Ishikawa (cell line): ENCODE results near the gene OR4K5.

ENCODE experiments used
- CEBPB ChIP-seq: IDR thresholded peaks from 2 replicates; pipeline ENCODE4 v1.6.1; 2012
- CREB1 ChIP-seq: IDR thresholded peaks from 2 replicates; pipeline ENCODE4 v1.6.1; 2012; ENCODE audit warnings: low read depth
- EGR1 ChIP-seq: IDR thresholded peaks from 2 replicates; pipeline ENCODE4 v1.6.1; 2012
- EP300 ChIP-seq: IDR thresholded peaks from 2 replicates; pipeline ENCODE4 v1.6.1; 2012; ENCODE audit warnings: borderline replicate concordance
- FOXM1 ChIP-seq: IDR thresholded peaks from 2 replicates; pipeline ENCODE4 v1.6.1; 2012; ENCODE audit warnings: low read depth, borderline replicate concordance
- MAX ChIP-seq: IDR thresholded peaks from 2 replicates; pipeline ENCODE4 v1.6.1; 2012
- NFIC ChIP-seq: IDR thresholded peaks from 2 replicates; pipeline ENCODE4 v1.6.1; 2012
- RAD21 ChIP-seq: IDR thresholded peaks from 2 replicates; pipeline ENCODE4 v1.6.1; 2012; ENCODE audit warnings: low read depth
- REST ChIP-seq: IDR thresholded peaks from 2 replicates; pipeline ENCODE4 v1.6.1; 2012; ENCODE audit warnings: low read depth, mild to moderate bottlenecking
- TAF1 ChIP-seq: IDR thresholded peaks from 2 replicates; pipeline ENCODE4 v1.6.1; 2012; ENCODE audit warnings: low read depth, mild to moderate bottlenecking
- TCF12 ChIP-seq: IDR thresholded peaks from 2 replicates; pipeline ENCODE4 v1.6.1; 2012; ENCODE audit warnings: low read depth
- TEAD4 ChIP-seq: IDR thresholded peaks from 2 replicates; pipeline ENCODE4 v1.6.1; 2012
- YY1 ChIP-seq: IDR thresholded peaks from 2 replicates; pipeline ENCODE4 v1.6.1; 2012; ENCODE audit warnings: low read depth
- ZBTB7A ChIP-seq: IDR thresholded peaks from 2 replicates; pipeline ENCODE4 v1.6.1; 2012; ENCODE audit warnings: low read depth
- TF ChIP-seq, protein P1 (sequence below): IDR thresholded peaks from 2 replicates; pipeline ENCODE4 v1.6.1; 2012

OR4K5 gene

DNA sequence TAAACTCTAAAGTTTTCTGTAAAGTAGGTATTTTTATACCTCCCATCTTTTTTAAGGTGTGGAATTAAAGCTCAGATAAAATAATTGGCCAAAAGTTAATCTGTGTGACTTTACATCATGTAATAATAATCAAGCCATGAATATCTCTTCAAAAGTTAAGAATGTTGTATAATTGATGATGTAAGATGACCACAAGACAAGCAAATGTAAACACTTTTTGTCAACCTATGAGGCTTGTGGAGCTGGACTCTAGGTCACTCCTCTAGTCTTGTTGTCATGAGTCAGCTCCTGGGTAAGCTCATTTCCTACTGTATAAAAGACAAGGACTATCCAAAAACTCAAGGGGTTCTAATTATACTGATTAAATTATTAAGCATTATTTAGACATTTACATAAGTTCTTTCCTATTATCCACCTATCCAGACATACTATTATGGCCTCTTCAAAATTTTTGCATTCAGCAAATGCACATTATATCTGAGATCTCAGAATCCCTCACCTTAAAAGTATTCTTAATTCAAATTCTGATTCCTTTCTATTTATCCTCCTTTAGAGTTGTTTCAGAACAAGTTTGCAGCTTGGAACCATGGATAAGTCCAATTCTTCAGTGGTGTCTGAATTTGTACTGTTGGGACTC is at the start of gene OR4K5:
TSS of gene OR4K5 (plus strand) at position 587 of the 637 bp plus-strand sequence. CDS start at position 587, 0 bp downstream.
- TF ChIP-seq FOXM1 (no peak), YY1 (no peak), CREB1 (no peak), TCF12 (no peak), EP300 (no peak), MAX (no peak)
- TF ChIP-seq, protein P1, sequence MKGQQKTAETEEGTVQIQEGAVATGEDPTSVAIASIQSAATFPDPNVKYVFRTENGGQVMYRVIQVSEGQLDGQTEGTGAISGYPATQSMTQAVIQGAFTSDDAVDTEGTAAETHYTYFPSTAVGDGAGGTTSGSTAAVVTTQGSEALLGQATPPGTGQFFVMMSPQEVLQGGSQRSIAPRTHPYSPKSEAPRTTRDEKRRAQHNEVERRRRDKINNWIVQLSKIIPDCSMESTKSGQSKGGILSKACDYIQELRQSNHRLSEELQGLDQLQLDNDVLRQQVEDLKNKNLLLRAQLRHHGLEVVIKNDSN, result no peak

- TF ChIP-seq MAX (no peak), EP300 (no peak), FOXM1 (no peak), CEBPB (no peak), ZBTB7A (no peak), REST (no peak), EGR1 (no peak), NFIC (no peak), TAF1 (no peak), TCF12 (no peak), RAD21 (no peak), TEAD4 (no peak), YY1 (no peak), CREB1 (no peak)
- TF ChIP-seq, protein P1, result no peak
Measured at GRCh38 chr14:19873178-19873577, 47.2 kb upstream of the OR4K5 start.

GRCh38 chr14:19874842-19875241 is 45.6 kb upstream of the OR4K5 start, which contains the start of gene OR4K2:
TSS of gene OR4K2 (plus strand) at chr14:19875142. CDS start at chr14:19876268, 1,126 bp downstream.
- TF ChIP-seq CEBPB, result no peak

DNA sequence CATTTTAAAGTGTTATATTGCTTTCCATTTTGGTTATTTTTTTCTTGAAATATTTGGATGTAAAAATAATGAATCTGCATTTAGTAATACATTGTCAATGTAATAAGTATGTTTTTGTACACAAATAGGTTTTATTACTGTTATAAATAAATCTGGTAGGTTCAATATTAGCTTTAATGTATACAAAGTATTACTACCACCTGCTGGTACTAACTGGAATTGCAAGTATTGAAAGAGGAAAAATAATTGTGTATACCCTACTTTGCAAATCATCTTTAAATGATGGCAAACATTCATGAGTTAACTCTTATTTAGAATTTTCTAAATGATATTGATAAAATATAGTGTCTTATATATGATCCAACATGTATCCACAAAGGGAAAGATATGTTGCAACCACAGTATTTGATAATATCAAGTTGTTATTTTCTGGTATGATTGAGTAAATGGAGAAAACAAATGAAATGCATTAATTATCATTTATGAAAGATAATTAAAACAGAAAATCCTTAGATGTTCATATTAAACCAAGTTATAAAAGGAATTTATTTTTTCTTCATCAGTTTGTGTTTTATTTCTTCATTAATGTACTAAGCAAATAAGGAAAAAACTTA is 42.3 kb upstream of the OR4K5 start:
- peak; percentile 37; the same call in 1 of the 2 replicates for TF ChIP-seq RAD21
- TF ChIP-seq CREB1, result no peak

DNA sequence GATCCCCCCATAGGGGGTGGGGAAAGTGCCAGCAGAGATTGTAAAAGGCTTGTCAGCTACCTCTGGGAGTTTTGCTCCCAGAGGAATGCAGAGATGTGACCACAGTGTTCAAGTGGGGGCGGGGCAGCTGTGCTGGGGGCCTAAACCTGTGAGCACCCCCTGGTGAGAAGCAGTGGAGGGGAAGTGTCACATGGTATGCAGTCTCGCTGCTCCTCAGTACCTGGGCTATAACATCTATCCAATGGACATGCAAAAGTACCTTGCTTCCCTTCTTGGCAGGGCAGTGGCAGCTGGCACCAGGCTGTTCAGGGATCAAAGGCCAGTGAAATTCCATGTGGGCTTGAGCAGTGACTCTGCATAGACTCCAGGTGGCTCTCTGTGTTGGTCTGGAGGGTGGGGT is 25.1 kb upstream of the OR4K5 start:
- TF ChIP-seq, protein P1, result no peak
- TF ChIP-seq TEAD4 (no peak), NFIC (no peak), CREB1 (no peak), EP300 (no peak), MAX (no peak), CEBPB (no peak), ZBTB7A (no peak), TAF1 (no peak), YY1 (no peak), TCF12 (no peak), FOXM1 (no peak), EGR1 (no peak), REST (no peak), RAD21 (no peak)
